HG03108 (cell line): Measurements from ENCODE around the gene MRPS18B.

Experiments used
- ATAC-seq: cut with Tn5 transposase; IDR thresholded peaks from one replicate; pipeline ENCODE4 v1.9.1; 2021; ENCODE audit warnings: moderate library complexity; ENCODE audit not compliant: unreplicated experiment

Gene MRPS18B

DNA sequence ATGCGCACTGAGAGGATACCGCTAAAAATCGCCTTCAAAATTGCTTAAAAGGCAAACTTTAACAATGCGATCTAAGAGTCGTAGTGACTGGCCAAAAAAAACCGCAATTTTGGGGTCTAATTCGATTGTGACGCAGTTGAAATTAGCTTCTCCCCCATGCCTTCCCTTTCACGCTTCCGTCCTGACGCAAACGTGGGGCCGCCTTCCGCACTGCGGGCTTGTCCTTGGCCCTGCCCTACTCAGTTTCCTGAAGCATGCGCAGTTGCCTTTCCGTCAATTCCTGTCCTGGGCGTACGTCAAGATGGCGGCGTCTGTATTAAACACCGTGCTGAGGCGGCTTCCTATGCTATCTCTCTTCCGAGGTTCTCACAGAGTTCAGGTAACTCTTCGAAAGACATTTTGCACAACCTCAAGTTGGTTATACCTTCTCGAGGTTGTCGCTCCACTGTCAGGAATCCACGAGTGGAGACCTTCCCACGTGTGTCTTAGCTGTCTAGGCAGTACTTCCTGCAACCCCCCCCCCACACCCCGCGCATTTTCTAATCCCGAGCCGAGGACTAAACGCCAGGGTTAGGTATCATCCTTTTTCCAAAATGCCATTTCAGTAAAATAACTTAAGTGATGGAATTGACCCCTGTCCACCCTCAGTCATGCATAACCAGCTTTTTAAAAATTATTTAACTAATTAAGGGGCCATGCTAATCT, at the start of gene MRPS18B:
Gene MRPS18B, plus strand, starts transcription at position 276 of the 705 bp plus-strand sequence. Its CDS starts 26 bp downstream, at position 302.
- peak; percentile 62 for ATAC-seq

GRCh38 chr6:30568245-30568644, 49.4 kb upstream of the MRPS18B start:
- no peak for ATAC-seq

- ATAC-seq: no peak
These were observed 47.4 kb upstream of the MRPS18B start for GRCh38 chr6:30570263-30570662.

GRCh38 chr6:30570740-30571074, 46.9 kb upstream of the MRPS18B start:
- peak; percentile 12 for ATAC-seq

- ATAC-seq: peak; percentile 95
These were observed 46.4 kb upstream of the MRPS18B start, which contains the start of gene ABCF1 for GRCh38 chr6:30571075-30571761. TSS of gene ABCF1 (plus strand) at chr6:30571442. CDS start at chr6:30571488, 46 bp downstream.

DNA sequence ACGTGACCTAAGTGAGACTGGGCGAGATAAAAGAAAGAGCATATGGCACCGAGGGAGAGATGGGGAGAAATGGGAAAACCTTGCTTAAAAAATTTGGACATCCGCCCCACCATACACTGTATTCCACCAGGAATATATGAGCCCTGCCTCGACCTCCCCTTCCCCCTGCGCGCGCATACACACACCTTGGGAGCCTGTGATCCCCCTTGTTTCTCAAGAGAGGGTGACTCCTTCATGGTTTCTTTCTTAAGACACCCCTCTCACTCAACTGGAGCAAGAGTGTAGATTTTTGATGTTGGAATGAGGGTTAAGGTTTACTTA, 45.9 kb upstream of the MRPS18B start:
- no peak for ATAC-seq

DNA sequence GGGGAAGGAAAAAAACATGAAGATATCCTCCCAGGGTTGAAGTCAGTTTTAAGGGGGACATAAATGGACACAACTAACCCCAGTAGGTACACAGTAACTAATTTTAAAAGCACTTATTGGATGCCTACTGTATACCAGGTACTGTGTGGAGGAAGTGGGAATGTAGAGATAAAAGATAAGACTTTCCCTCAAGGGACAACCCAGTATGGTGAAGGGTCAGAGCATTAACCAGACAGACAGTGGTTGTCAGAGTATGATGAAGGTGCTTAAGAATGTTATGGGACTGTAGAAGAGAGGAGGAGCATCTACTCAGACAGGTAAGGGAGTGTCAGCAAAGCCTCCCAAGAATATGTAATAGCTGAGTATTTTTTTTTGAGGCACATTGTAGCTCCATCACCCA, 45.5 kb upstream of the MRPS18B start:
- no peak for ATAC-seq

DNA sequence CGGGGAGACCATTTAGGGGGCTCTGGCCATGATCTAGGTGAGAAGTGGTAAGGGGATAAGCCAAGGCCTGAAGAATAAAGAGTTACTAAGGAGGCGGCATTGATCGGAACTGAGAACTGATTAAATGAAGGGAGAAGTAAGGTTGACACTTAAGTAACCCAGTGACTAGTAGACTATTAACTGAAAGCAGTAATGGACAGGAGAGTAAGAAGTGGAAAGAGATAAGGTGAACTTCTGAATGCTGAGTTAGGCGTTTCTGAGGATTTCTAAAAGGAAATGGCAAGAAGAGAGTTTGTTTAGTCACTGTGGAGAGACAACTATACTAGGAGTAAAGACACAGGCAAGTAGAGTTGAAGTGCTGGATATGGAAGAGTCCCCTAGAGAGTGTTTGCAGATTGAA, 44.5 kb upstream of the MRPS18B start:
- no peak for ATAC-seq

GRCh38 chr6:30578051-30578450, 39.6 kb upstream of the MRPS18B start:
- no peak for ATAC-seq

DNA sequence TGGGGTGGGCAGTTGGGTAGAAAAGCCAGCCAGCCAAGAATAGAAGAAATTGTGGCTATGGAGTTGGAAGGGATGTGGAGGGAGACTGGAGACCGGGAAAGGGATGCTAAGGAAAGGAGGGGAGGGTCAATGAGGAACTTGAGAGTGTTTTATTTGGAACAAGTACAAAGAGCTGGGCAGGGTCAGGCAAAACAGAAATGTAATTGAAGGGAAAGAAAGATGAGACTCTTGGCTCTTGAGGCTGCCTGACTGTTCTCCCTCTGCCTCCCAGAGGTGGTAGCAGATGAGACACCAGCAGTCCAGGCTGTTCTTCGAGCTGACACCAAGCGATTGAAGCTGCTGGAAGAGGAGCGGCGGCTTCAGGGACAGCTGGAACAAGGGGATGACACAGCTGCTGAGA, 33.7 kb upstream of the MRPS18B start:
- ATAC-seq: no peak

DNA sequence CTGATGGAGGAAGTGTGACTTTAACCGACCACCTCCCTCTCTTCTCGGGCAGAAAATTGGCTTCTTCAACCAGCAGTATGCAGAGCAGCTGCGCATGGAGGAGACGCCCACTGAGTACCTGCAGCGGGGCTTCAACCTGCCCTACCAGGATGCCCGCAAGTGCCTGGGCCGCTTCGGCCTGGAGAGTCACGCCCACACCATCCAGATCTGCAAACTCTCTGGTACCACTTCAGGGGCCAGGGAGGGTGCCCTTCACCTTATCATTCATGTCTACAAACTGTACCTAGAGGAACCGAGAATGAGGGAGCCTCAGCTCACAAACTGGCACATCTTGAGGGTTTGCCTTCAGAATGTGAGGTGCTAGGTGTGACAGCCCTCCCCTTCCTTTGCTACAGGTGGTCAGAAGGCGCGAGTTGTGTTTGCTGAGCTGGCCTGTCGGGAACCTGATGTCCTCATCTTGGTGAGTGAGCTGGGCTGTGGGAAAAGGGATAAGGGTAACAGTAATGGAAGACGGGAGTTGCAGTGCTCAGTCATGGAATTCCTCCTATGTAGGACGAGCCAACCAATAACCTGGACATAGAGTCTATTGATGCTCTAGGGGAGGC, 27.8 kb upstream of the MRPS18B start:
- ATAC-seq: no peak

DNA sequence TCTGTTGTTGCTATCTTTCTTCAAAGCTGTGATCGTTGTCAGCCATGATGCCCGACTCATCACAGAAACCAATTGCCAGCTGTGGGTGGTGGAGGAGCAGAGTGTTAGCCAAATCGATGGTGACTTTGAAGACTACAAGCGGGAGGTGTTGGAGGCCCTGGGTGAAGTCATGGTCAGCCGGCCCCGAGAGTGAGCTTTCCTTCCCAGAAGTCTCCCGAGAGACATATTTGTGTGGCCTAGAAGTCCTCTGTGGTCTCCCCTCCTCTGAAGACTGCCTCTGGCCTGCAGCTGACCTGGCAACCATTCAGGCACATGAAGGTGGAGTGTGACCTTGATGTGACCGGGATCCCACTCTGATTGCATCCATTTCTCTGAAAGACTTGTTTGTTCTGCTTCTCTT, 27.1 kb upstream of the MRPS18B start:
- ATAC-seq: no peak

DNA sequence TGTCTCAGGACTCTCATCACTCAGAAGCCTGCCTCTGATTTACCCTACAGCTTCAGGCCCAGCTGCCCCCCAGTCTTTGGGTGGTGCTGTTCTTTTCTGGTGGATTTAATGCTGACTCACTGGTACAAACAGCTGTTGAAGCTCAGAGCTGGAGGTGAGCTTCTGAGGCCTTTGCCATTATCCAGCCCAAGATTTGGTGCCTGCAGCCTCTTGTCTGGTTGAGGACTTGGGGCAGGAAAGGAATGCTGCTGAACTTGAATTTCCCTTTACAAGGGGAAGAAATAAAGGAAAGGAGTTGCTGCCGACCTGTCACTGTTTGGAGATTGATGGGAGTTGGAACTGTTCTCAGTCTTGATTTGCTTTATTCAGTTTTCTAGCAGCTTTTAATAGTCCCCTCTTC, 26.6 kb upstream of the MRPS18B start:
- no peak for ATAC-seq

DNA sequence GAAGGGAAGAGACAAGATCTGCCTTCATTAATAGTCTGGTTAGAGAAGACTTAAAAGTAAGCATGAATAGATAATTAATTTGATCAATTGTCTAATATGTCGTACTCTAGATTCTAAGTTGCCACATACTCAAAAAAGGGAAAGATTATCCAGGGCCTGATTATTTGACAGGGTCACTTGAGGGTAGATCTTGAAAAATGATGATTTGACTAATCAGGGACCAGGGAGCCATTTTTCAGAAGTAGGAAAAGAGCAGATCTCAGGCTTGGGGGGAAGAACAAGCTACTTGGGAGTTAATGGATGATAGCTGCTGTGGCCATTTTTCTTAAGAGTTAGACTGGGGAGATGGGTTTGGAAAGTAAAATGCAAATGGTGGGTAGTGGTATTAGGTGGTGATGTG, 25.4 kb upstream of the MRPS18B start:
- no peak for ATAC-seq

GRCh38 chr6:30597315-30598144, 20.1 kb upstream of the MRPS18B start:
- ATAC-seq: peak; percentile 65

DNA sequence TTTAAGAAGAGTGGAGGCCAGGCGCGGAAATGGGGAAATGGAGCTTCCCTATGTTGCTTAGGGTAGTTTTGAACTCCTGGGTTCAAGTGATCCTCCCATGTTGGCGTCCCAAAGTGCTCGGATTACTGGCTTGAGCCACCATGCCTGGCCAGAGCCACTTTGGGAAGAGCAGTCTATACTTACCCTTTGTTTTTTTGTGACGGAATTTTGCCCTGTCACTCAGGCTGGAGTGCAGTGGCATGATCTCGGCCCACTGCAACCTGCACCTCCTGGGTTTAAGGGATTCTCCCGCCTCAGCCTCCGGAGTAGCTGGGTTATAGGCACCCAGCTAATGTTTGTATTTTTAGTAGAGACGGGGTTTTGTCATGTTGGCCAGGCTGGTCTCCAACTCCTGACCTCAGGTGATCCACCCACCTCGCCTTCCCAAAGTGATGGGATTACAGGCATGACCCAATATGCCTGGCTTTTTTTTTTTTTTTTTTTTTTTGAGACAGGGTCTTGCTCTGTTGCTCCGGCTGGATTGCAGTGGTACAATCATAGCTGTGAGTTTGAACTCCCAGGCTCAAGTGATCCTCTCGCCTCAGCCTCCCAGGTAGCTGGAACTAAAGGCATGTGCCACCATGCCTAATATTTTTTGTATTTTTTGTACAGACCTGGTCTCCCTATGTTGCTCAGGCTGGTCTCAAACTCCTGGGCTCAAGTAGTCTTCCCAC, 18.6 kb upstream of the MRPS18B start:
- ATAC-seq: no peak

GRCh38 chr6:30599625-30600324, 17.9 kb upstream of the MRPS18B start:
- ATAC-seq: no peak

GRCh38 chr6:30600451-30600961, 17.1 kb upstream of the MRPS18B start:
- no peak for ATAC-seq

DNA sequence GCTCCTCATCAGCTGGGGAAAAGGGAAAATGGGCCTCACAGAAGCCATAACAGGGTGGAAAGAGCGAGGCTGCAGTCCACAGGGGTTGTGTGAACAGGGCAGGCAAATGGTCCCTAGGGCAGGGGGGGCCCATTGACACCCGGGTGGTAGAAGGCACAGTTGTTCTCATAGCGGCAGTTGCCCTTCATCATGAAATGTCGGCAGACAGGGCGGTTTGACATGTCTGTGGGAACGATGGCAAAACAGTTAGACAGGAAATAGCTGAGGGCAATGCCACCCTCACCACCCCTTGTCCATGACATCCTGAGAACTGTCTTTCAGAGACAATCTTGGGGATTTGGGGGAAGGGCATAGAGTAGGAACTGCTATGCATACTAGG, 16.2 kb upstream of the MRPS18B start:
- ATAC-seq: no peak
